Measurements from ENCODE around the gene TFAP2D. TPM values are rescaled to one million over a fixed set of nuclear protein-coding genes. Genes with fewer than 3 reads are reported as not detected.

TFAP2D gene
- total RNA-seq, 1 donor from 2014 or later: not detected

- H3K27me3 Mint-ChIP-seq: peaks cover 100% of the 10 kb centered on the region
- DNase-seq (ENCODE audit: low spot score, unreplicated experiment): no peak
- no peak overlapping the region for H3K27ac Mint-ChIP-seq
- H3K4me1 Mint-ChIP-seq (ENCODE audit: low read depth): peaks cover 3% of the 10 kb centered on the region
- H3K4me3 Mint-ChIP-seq (ENCODE audit: low read depth): no peak overlapping the region
- no peaks in the 10 kb centered on the region for H3K36me3 Mint-ChIP-seq (ENCODE audit: insufficient read depth)
- TF ChIP-seq CTCF (IDR thresholded peaks at IDR 0.05; ENCODE audit: unreplicated experiment): no peak
- no peaks in the 10 kb centered on the region for H3K9me3 Mint-ChIP-seq (ENCODE audit: low read depth)
Observed at GRCh38 chr6:50713977-50714486, 706 bp downstream of the TFAP2D start.

- Mint-ChIP-seq H3K27me3 (peaks cover 100% of the 10 kb centered on the region), H3K36me3 (ENCODE audit: insufficient read depth) (no peaks in the 10 kb centered on the region), H3K4me3 (ENCODE audit: low read depth) (no peak overlapping the region), H3K27ac (peak overlapping the region; percentile 17), H3K4me1 (ENCODE audit: low read depth) (peaks cover 3% of the 10 kb centered on the region), H3K9me3 (ENCODE audit: low read depth) (no peaks in the 10 kb centered on the region)
- DNase-seq (ENCODE audit: low spot score, unreplicated experiment): no peak
- no peak for TF ChIP-seq CTCF (IDR thresholded peaks at IDR 0.05; ENCODE audit: unreplicated experiment)
Observed at GRCh38 chr6:50714487-50715379, 1.4 kb downstream of the TFAP2D start.

- DNase-seq (ENCODE audit: low spot score, unreplicated experiment): no peak
- H3K4me1 Mint-ChIP-seq (ENCODE audit: low read depth): peaks cover 3% of the 10 kb centered on the region
- no peak overlapping the region for H3K4me3 Mint-ChIP-seq (ENCODE audit: low read depth)
- no peaks in the 10 kb centered on the region for H3K36me3 Mint-ChIP-seq (ENCODE audit: insufficient read depth)
- H3K27me3 Mint-ChIP-seq: peaks cover 100% of the 10 kb centered on the region
- TF ChIP-seq CTCF (IDR thresholded peaks at IDR 0.05; ENCODE audit: unreplicated experiment): no peak
- no peak overlapping the region for H3K27ac Mint-ChIP-seq
- no peaks in the 10 kb centered on the region for H3K9me3 Mint-ChIP-seq (ENCODE audit: low read depth)
Observed at GRCh38 chr6:50716899-50717509, 3.7 kb downstream of the TFAP2D start.

- no peaks in the 10 kb centered on the region for H3K9me3 Mint-ChIP-seq (ENCODE audit: low read depth)
- H3K36me3 Mint-ChIP-seq (ENCODE audit: insufficient read depth): no peaks in the 10 kb centered on the region
- no peak for TF ChIP-seq CTCF (IDR thresholded peaks at IDR 0.05; ENCODE audit: unreplicated experiment)
- DNase-seq (ENCODE audit: low spot score, unreplicated experiment): no peak
- no peak overlapping the region for H3K27ac Mint-ChIP-seq
- H3K4me1 Mint-ChIP-seq (ENCODE audit: low read depth): peaks cover 3% of the 10 kb centered on the region
- H3K4me3 Mint-ChIP-seq (ENCODE audit: low read depth): no peak overlapping the region
- peaks cover 100% of the 10 kb centered on the region for H3K27me3 Mint-ChIP-seq
Observed at GRCh38 chr6:50717734-50718457, 4.6 kb downstream of the TFAP2D start.

- H3K27me3 Mint-ChIP-seq: peaks cover 100% of the 10 kb centered on the region
- peaks cover 3% of the 10 kb centered on the region for H3K4me1 Mint-ChIP-seq (ENCODE audit: low read depth)
Observed at GRCh38 chr6:50718566-50718965, 5.2 kb downstream of the TFAP2D start.

More at GRCh38 chr6:50718566-50718965, 5.2 kb downstream of the TFAP2D start:
- TF ChIP-seq CTCF (IDR thresholded peaks at IDR 0.05; ENCODE audit: unreplicated experiment): no peak
- no peak overlapping the region for H3K27ac Mint-ChIP-seq
- no peaks in the 10 kb centered on the region for H3K36me3 Mint-ChIP-seq (ENCODE audit: insufficient read depth)
- no peak for DNase-seq (ENCODE audit: low spot score, unreplicated experiment)
- no peak overlapping the region for H3K4me3 Mint-ChIP-seq (ENCODE audit: low read depth)
- H3K9me3 Mint-ChIP-seq (ENCODE audit: low read depth): no peaks in the 10 kb centered on the region
